Hematopoietic multipotent progenitor cell treated with erythropoietin and hydrocortisone succinate and interleukin-3 and kit ligand, for 6 days (in vitro differentiated cells): ENCODE data around the gene SIK1.
"Not testable (repeated sequence)": the region's sequence is repeated elsewhere in the genome, so short reads cannot be mapped to it uniquely, and the experiment has no call there.

Source experiments
- DNase-seq: peaks from one replicate; pipeline ENCODE4 v3.0.0-alpha.2; 2015

The SIK1 gene

DNA sequence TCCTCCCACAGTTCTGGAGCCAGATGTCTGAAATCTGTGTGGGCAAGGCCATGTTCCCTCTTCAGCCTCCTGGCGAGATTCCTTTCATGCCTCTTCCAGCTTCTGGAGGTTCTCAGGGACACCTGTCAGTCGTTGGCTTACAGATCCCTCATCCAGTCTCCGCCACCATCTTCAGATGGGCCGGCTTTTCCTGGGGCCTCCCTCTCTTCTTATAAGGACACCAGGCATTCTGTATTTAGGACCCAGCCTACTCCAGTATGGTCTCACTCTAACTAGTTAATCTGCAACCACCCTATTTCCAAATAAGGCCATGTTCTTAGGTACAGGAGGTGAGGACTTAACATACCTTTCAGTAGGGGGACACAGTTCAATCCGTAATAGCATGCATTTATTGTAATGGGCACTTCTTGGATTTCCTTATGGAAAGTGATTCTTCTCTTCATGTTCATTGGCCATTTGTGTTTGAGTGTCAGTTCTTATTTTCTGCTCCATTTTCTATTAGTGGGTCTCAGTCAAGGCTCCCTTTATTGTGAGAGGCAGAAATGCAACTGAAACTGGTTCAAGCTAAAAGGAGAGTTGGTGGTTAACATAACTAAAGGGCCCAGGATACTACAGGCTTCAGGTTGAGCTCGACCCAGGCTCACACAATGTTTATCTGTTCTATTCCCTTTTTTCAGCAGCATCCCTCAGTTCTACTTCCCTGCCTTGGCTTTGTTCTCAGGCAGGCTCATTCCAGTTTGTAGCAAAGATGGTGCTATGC is 12.6 kb upstream of the SIK1 start:
- not testable (repeated sequence) for DNase-seq

DNA sequence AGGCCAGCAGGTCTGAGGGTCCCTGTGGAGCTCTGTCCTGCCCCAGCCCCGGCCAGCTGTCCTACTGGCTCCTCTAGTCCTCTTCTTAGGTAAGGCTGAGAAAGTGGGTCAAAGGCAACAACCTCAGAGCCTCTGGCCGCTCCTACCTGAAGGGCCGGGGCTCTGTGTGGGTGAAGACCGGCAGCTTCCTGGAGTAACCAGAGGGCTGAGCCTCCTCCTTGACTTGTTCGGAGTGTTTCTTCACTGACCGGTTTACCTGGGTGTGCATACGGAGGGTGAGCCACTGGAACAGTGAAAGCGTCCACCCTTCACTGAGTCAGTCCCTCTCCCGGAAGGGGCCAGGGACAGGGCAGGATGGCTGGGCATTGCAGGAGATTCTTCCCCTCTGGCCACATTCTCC is 9.3 kb upstream of the SIK1 start:
- not testable (repeated sequence) for DNase-seq

DNA sequence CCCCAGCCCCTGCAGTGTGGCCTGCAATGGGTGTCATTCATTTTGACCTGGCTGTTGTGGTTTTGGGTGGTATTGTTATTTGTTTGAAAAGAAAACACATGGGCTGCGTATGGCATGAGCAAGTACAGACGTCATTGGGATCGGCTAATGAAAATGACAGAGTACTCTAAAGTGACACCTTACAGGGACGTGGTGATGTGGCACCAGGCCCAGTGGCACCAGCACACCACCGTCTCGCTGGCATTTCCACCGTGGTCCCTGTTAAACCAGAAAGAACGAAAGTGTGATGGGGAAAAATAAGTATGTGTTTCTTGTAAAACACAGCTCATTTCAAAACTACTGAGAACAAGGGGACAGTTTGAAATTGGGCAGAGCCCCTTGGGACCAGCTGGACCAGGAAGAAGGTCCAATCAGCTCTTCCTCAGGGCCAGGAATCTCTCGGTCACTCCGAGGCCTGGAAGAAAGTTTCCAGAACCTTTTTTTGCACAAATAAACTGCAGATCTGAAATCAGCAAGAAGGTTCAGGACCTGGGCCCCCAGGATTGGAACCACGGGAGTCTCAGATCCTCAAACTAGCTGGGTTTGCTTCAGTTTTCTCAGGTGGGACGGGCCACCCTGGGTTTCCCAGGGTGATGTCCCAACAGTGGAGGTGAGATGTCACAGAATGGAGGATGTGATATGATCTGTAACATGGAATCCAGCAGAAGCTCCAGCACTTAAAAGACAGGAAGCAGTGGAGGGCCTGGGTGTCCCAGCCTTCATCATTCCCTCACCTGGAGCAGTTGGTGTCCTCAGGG is 6.6 kb upstream of the SIK1 start:
- not testable (repeated sequence) for DNase-seq

DNA sequence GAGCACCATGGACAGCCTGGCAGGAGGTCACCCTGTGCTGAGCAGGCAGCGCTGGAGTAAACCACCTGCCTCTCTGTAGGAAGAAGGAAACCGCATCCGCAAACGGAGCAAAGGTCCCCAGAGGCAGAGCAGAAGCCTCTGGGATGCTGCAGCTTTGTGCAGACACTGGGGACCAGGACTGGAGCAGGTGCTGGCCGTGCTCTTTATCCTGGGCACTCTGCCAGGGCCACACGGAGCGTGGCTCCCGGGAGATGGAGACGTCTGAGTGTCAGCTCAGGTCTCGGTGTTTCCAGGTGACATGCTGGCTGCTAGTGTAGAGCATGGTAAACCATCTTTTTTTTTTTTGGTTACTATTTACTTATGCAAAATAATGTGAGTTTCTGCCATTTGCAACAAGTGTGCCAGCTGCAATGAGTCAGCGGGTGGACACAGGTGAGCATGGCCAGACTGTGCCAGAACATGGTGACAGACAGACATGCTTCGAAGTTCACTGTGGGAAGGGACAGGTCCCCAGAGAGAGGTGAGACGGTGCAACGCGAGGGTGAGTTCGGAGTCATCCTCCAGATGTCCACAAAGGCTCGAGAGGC is 4.0 kb upstream of the SIK1 start:
- DNase-seq: not testable (repeated sequence)

DNA sequence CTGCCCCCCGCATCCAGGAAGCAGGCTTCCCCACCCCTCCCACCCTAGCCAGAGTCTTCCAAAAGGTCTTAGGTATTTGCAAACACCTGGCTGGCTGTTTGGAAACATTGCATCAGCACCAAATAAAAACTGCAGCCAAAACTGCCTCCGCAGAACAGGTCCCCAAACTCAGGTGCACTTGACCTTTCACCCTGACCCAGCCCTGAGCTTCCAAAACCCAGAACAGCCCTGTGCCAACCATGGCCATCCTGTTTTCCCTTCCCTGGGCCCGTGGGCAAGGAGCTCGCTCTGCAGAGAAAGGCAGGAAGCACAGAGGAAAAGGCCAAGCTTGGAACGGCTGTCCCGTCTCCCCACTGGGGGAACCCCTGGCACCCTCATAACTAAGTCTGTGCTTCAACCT is 2.0 kb upstream of the SIK1 start:
- DNase-seq: not testable (repeated sequence)

DNA sequence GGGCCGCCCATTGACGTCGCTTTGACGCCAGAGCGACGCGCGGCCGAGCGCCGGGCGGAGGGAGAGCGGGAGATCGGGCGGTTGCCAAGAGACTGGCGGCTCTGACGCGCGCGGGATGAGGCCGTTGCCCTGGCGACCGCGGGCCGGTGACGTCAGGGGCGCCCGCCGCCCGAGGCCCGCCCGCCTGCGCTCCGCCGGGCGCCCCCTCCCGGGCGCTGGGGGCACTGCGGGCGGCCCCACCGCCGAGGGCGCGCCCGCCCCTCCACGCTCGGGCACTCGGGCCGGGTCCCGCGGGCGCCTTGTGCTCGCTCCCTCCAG is 270 bp upstream of the SIK1 start:
- DNase-seq: not testable (repeated sequence)

DNA sequence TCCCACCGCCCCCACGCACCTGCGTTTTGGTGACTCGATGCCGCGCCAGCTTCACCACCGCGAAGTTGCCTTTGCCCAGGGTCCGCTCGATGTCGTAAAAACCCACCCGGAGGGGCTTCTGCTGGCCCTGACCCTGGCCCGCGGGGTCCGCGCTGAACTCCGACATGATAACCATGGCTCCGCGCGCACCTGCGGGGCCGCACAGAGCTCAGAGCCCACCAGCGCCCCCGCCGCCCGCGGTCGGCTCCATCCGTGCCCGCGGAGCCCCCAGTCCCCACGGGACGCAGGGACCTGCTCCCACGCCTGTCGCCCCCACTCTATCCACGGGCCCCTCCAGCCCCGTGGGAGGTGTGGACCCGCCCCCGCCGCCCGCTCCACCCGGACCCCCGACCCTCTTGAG is 927 bp downstream of the SIK1 start:
- DNase-seq: not testable (repeated sequence)

DNA sequence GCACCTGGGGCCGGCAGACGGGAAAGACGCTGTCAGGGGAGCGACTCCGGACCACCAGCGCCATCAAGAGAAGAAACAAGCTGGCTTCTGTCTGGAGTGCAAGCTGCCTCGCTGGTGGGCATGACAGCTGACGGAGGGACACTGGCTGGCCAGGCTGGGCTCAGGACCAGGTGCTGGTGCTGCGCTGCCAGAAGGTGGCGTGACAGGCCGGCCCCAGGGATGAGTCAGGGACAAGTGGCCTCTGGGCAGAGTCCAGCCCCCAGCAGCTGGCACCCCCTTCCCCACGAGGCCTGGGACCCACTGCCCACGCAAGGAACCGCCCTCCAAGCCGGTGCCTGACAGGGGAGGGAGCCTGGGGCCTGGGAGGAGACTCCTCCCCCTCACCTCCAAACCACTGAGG is 7.5 kb downstream of the SIK1 start:
- not testable (repeated sequence) for DNase-seq

DNA sequence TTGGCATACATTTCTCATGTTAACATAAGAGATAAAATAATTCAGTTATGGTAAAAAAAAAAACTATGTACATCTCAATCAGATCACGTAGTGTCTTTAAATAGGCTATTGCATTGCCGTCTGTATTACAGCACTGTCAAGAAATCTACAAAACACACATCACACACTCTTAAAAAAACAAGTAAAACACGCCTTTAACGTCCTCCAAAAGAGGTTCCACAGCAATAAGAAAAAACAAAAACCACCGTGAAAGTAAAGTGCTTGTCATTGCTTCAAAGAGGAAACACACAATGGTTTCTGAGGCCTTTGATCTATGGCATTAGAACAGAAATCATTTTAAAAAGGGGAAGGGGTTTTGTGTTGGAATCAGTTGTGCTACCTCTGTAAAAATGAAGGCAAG is 12.4 kb downstream of the SIK1 start:
- DNase-seq: not testable (repeated sequence)

DNA sequence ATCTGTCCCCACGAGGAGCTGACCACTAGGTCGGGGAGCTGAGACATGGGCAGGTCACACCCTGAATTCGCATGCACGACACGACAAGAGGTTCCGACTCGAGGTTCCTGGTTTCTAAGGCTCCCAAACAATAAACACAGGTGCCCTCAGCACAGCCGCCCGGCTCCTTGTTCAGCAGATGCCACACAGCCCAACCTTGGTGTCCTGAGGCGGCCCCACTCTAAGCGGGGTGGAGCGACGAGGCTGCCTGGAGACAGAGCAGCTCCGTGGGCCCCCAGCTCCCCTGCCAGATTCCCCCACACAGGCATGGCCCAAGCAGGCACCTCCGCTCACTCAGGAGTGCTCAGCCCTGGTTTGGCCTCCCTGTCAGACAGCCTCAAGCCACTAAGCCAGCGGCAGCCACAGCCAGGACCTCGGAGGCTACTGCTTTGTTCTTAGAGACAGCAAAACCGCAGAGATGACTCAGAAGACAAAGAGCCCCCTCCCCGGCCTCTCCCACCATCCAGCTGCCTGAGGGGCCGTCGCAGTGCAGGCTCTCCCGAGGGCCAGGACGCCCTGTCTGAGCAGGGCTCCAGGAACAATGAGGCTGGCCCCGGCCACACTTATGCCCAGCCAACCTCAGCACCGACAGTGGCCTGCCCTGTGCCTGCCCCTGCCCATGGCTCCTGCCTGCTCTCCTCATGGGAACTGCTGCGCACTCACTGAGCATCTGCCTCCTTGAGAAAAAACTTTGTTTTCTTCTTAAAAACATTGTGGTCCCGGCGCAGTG is 14.7 kb downstream of the SIK1 start:
- not testable (repeated sequence) for DNase-seq

DNA sequence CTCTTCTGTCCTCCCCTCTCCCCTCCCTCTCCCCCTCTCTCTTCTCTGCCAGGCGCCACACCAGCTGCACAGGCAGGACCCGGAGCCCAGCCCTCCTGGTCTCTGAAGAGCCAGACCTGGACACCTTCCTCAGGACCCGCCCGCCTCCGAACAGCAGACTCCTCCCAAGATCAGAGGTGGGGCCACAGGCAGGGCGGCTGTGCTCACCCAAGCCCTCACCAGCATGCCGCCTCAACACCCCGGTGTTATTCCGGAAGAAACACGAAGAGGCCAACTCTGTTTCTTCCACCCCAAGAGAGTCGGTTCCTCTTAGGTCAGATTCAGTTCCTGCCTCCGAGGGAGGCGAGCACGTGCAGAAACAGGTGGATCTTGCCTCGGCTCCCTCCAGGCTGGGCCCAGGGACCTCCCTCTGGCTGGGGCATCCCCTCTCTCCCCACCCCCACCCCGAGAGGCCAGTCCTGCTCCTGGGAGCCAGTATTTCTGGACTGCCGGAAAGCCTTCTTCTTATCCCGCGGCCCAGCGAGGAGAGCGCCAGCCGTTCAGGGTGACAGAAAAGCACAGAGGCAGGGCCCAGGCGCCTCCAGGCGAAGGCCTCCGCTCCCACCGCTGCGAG is 16.4 kb downstream of the SIK1 start:
- not testable (repeated sequence) for DNase-seq

DNA sequence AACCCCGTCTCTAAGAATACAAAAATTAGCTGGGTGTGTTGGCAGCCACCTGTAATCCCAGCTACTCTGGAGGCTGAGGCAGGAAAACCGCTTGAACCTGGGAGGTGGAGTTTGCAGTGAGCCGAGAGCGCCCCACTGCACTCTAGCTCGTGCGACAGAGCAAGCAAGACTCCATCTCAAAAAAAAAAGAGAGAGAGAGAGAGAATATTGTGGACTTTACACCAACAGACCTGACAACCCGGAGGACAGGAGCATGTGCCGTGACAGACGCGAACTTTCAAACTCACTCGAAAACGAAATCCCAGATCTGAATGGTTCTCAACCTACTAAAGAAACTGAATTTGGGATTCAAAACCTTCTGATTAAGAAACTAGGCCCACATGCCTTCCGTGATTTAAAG is 19.8 kb downstream of the SIK1 start:
- not testable (repeated sequence) for DNase-seq

DNA sequence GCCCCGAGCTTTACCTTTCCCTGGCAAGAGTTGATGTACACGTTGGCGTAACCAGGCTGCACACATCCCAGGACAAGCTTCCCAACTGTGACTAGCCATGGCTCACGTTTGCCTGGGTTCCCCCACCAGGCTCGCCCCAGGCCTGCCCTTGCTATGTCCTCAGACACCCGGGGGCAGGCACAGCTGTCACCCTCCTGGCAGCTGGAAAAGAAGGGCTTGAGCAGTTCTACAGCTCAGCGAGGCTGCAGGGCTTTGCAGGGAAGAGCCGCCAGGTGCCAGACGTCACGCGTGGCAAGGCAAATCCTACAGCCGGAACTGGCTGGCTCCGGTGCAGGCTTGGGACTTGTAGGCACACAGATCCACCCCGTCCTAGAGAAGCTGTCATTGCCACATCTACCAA is 22.5 kb downstream of the SIK1 start:
- not testable (repeated sequence) for DNase-seq

DNA sequence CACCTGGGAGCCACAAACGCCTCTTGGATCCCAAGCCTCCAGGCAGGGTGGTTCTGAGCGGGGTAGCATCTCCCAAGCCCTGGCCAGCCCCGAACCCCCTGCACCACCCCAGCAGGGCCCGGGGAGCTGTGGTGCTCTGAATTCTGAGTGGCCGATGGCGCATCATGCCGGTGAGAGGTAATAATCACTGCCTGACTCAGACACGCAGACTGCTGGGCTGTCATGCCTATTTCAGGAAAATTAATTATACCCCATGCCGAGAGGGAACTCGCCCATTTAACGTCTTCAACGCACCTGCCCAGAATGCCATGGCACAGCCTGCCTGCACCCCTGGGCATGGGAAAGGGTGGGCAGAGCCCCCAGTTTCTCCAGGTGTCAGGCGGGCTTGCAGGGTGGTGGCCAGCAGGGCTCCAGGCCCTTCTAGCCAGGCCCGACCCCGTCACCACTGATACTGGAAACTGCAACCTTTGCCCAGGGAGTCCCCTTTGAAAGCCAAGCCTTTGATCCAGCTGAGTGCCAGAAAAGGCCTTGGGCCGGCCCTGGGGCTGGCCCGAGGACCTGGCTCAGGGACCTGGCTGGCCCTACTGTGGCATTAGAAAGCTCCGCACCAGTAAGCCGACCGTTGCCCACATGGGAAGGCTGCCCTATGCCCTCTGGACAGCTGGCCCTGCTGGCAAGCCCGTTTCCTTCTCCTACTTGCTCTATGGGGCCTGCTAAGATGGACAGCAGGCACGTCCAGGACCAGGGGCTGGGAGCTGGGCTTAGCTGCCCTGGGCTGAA is 23.1 kb downstream of the SIK1 start:
- DNase-seq: not testable (repeated sequence)

DNA sequence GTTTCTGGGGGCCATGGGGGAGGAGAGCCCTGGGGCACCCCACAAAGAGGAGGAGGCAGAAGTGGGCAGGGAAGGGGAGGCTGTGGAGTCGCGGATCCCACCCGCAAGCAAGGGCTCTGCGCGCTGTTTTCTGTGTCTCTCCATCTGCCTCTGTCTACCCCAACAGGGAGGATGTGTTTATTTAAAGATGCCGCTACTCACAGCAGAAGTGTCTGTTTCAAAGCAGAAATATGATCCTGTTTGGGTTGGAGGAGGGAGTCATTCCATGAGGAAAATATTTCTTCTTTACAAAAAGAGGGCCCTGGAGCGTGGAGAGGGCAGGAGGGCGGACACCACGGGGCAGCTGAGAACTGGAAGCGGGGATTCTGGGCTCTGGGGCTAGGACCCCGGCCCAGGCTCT is 25.8 kb downstream of the SIK1 start:
- not testable (repeated sequence) for DNase-seq

DNA sequence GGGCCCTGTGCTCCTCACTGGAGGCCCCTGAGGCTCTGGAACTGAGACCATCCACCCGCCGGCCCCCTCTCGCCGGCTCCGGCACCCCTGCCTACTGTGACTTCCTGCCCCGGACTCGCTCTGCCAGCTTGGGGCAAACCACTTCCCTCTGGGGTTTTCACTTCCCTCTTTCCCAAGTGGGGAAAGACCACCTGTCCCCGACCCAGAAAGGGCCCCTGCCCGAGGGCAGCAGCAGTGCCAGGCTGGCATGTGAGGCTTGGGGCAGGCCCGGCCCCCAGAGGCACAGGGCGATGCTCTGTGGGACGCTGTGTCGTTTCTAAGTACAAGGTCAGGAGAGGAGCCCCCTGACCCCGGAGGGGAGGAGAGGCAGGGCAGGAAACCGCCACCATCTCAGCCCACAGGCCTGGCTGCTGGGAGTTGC is 27.3 kb downstream of the SIK1 start:
- DNase-seq: not testable (repeated sequence)

DNA sequence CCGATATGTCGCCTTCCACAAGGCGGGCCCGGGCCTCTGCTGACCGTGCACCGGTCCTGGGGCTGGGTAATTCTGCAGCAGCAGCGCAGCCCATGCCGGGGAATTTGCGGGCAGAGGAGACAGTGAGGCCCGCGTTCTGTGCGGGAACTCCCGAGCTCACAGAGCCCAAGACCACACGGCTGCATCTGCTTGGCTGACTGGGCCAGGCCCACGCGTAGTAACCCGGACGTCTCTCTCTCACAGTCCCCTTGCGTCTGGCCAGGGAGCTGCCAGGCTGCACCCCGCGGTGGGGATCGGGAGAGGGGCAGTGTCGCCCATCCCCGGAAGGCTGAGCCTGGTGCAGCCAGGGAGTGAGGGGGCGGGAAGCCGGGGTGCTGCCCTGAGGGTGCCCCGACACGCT is 27.8 kb downstream of the SIK1 start:
- DNase-seq: not testable (repeated sequence)

DNA sequence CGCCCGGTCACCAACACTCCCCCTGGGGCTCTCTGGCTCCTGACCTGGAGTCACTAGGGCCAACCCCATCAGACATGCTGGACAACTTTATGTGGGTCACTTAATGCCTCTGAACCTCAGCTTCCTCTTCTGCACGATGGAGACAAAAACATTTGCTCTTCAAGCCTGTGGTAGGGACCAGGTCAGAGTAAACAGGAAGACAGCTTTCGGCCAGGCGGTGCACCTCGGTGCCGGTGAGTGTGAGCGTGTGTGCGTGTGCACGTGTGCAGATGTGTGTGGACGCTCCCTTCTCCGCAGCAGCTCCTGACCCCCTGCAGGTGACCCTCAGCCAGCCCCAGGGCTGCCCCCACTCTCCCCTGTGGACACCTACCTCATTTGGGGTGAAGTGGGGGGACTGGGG is 28.4 kb downstream of the SIK1 start:
- DNase-seq: not testable (repeated sequence)

DNA sequence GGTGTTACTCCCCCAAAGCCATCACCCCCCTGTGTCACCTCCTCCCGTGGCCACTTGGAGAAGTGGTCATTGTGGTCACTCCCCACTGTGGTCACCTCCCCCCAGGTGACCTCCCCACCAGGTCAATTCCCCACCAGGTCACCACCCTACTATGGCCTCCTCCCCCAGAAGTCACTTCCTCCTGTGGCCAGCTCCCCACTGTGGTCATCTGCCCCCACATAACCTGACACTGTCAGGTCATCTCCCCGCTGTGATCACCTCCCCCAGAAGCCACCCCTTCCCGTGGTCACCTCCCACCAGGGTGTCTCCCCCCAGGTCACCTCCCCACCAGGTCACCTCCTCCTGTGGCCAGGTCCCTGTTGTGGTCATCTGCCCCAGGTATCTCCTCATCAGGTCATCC is 28.9 kb downstream of the SIK1 start:
- not testable (repeated sequence) for DNase-seq

DNA sequence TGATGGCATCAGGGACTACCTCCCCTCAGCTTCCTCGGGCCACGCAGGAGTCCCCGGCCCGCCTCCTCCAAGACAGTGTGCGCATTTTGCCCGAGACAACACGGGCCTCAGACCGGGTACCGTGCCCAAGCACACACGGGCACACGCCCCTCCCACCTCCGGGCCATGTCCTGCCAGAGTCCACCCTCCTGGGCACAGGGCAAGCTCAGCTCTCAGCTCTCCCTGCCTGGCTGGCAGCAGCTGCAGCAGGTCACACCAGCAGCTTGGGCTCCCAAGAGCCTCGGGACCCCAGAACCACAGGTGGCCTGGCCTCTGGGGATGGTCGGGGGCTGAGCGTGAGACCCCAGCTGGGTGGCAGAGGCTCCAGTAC is 29.5 kb downstream of the SIK1 start:
- not testable (repeated sequence) for DNase-seq

DNA sequence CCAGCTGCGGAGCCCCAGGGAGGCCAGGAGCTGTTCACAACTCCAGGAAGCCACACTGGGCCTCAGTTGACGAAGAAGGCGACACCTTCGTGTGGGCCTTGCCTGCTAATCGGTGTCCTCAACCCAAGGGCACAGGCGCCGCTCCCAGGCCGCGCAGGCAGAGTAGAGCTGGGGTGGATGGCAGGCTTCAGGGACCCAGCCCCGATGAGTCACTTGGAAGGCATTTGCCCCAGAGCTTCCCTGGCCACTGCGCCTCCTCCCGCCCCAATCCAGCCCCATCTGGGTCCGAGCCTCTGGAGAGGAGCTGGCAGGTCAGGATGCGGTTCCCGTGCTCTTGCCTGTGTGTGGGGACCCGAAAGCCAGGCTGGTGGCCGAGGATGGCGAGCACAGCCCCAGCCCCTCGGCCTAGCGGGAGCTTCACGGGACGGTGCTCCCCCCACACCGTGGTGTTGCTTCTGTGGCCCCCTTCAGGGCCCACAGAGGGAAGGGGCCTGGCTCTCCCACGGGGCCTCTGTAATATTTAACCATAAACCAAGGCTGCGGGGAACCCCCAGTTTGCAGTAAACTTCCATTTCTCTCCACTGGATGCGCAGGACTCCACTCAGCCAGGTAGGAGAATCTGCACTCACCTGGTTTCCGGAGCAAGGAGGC is 30.0 kb downstream of the SIK1 start:
- DNase-seq: not testable (repeated sequence)
